ENCODE results near the gene AOC2. TPM values are rescaled to one million over a fixed set of nuclear protein-coding genes. Genes with fewer than 3 reads are reported as not detected.

The AOC2 gene
- total RNA-seq, 1 experiment from 2014 or later, result 7.1 TPM

- peaks cover 2 to 7% (median 5%) of the 10 kb centered on the region in 3 experiments; a peak in 5 of 7 replicates for H3K36me3 Mint-ChIP-seq (ENCODE audit: insufficient read depth in 1 of 3, low read depth in 3 of 3)
- no peak overlapping the region for H3K27ac Mint-ChIP-seq
- DNase-seq, result no peak
- Histone ChIP-seq H2BK12ac (ENCODE audit: insufficient read length, low read depth, low read length) (no peak overlapping the region), H4K8ac (replicated peaks; ENCODE audit: insufficient read length, low read depth, low read length) (no peak overlapping the region), H3K18ac (ENCODE audit: insufficient read length, low read depth, low read length) (no peak overlapping the region), H2BK15ac (ENCODE audit: low read depth, low read length) (no peak overlapping the region), H3T11ph (ENCODE audit: low read length) (no peak overlapping the region), H3K4me2 (ENCODE audit: insufficient read depth, insufficient read length, low read length) (no peak overlapping the region), H3K79me2 (ENCODE audit: insufficient read depth, low read length) (no peaks in the 10 kb centered on the region), H2AK5ac (ENCODE audit: insufficient read length, low read length) (no peak overlapping the region), H3K9ac (ENCODE audit: extremely low read depth, insufficient read length, low read length) (no peak overlapping the region), H3K56ac (ENCODE audit: insufficient read length, low read depth, low read length) (no peak overlapping the region), H3K79me1 (ENCODE audit: insufficient read depth, low read depth, low read length, poor library complexity, severe bottlenecking) (no peaks in the 10 kb centered on the region), H3K4ac (ENCODE audit: low read depth, low read length) (no peak overlapping the region), H3K4me1 (ENCODE audit: insufficient read depth, low read length) (no peaks in the 10 kb centered on the region), H3K27me3 (ENCODE audit: insufficient read depth, low read length) (no peaks in the 10 kb centered on the region), H2BK120ac (ENCODE audit: low read depth, low read length, poor library complexity, severe bottlenecking) (no peak overlapping the region), H3K14ac (ENCODE audit: insufficient read depth, low read length) (no peak overlapping the region), H3K27ac (ENCODE audit: insufficient read length, low read depth, low read length) (no peak overlapping the region), H2BK5ac (ENCODE audit: insufficient read length, low read length) (no peak overlapping the region), H4K5ac (ENCODE audit: insufficient read length, low read depth, low read length) (no peak overlapping the region), H2BK20ac (ENCODE audit: low read depth, low read length, poor library complexity, severe bottlenecking) (no peak overlapping the region), H4K20me1 (ENCODE audit: control insufficient read depth, insufficient read depth, insufficient read length) (no peaks in the 10 kb centered on the region), H3K9me3 (ENCODE audit: control insufficient read depth, low read depth, low read length) (no peaks in the 10 kb centered on the region), H3K23ac (ENCODE audit: insufficient read length, low read depth, low read length) (no peak overlapping the region), H4K91ac (ENCODE audit: insufficient read length, low read depth, low read length) (no peak overlapping the region), H2AFZ (ENCODE audit: low read length) (no peak overlapping the region), H3K23me2 (ENCODE audit: insufficient read length, low read depth, low read length, poor library complexity, severe bottlenecking) (no peaks in the 10 kb centered on the region)
- WGBS (ENCODE audit: extremely low coverage, insufficient read length, low lambda C conversion rate), result no CpG with 5 or more reads among the region's 2 CpGs
- 0 out of 4 replicates have a peak, but pooled peaks cover 0 to 2% of the 10 kb centered on the region in 2 experiments for H3K4me1 Mint-ChIP-seq
- peaks cover 5 to 8% of the 10 kb centered on the region in 2 experiments for H3K9me3 Mint-ChIP-seq
- no peak overlapping the region for H3K4me3 Mint-ChIP-seq
- TF ChIP-seq CTCF (conservative IDR thresholded peaks at IDR 0.05), result no peak
- peaks cover 30% of the 10 kb centered on the region for H3K27me3 Mint-ChIP-seq (ENCODE audit: low read depth)
Measured at GRCh38 chr17:42803074-42803883, 41.1 kb upstream of the AOC2 start.

Data from H9 (cell line).